Mesendoderm (in vitro differentiated cells): ENCODE results near the gene PXYLP1.

Source experiments
- DNase-seq: peaks from one replicate; pipeline ENCODE4 v3.0.0; 2013
- H2AK5ac ChIP-seq: 2 replicates; pipeline ENCODE4 v1.6.1; 2013; ENCODE audit warnings: low read length, inconsistent platforms
- H2BK120ac ChIP-seq: 2 replicates; pipeline ENCODE4 v1.6.1; 2013; ENCODE audit warnings: low read depth, mild to moderate bottlenecking, low read length, moderate library complexity, mixed read lengths
- H2BK15ac ChIP-seq: replicated peaks from 2 replicates; pipeline ENCODE4 v1.6.1; 2013; ENCODE audit warnings: low read depth, mild to moderate bottlenecking, moderate library complexity
- H2BK5ac ChIP-seq: 2 replicates; pipeline ENCODE4 v1.6.1; 2013; ENCODE audit warnings: low read length, inconsistent platforms
- H3K18ac ChIP-seq: 2 replicates; pipeline ENCODE4 v1.6.1; 2013; ENCODE audit warnings: mild to moderate bottlenecking, low read length, mixed read lengths
- H3K23ac ChIP-seq: one replicate; pipeline ENCODE4 v1.6.1; 2013; ENCODE audit warnings: low read length
- H3K27ac ChIP-seq: 2 replicates; pipeline ENCODE4 v1.5.1; 2013; ENCODE audit warnings: low read depth, mild to moderate bottlenecking, inconsistent platforms, low read length, moderate library complexity
- H3K27me3 ChIP-seq: 2 replicates; pipeline ENCODE4 v1.6.1; 2013; ENCODE audit warnings: low read length, control low read depth, mild to moderate bottlenecking, inconsistent platforms; ENCODE audit not compliant: insufficient read depth, poor library complexity
- H3K36me3 ChIP-seq: 2 replicates; pipeline ENCODE4 v1.6.1; 2013; ENCODE audit warnings: low read length, inconsistent platforms; ENCODE audit not compliant: control insufficient read depth, insufficient read depth
- H3K4ac ChIP-seq: one replicate; pipeline ENCODE4 v1.6.1; 2013; ENCODE audit warnings: low read depth, mild to moderate bottlenecking, low read length, moderate library complexity
- H3K4me1 ChIP-seq: 2 replicates; pipeline ENCODE4 v1.6.1; 2013; ENCODE audit warnings: low read depth, low read length, inconsistent platforms; ENCODE audit not compliant: control insufficient read depth
- H3K4me2 ChIP-seq: 2 replicates; pipeline ENCODE4 v1.6.1; 2013; ENCODE audit warnings: low read length
- H3K4me3 ChIP-seq: 2 replicates; pipeline ENCODE4 v1.5.1; 2013; ENCODE audit warnings: mild to moderate bottlenecking, low read length
- H3K56ac ChIP-seq: one replicate; pipeline ENCODE4 v1.6.1; 2013; ENCODE audit warnings: low read length
- H3K79me1 ChIP-seq: 2 replicates; pipeline ENCODE4 v1.6.1; 2013; ENCODE audit warnings: low read length, inconsistent platforms
- H3K79me2 ChIP-seq: 2 replicates; pipeline ENCODE4 v1.6.1; 2013; ENCODE audit warnings: mild to moderate bottlenecking, low read length; ENCODE audit not compliant: control insufficient read depth, insufficient read depth
- H3K9ac ChIP-seq: 2 replicates; pipeline ENCODE4 v1.6.1; 2013; ENCODE audit warnings: low read length, inconsistent platforms
- H4K5ac ChIP-seq: one replicate; pipeline ENCODE4 v1.6.1; 2013; ENCODE audit warnings: low read length
- H4K8ac ChIP-seq: one replicate; pipeline ENCODE4 v1.6.1; 2013; ENCODE audit warnings: low read depth, mild to moderate bottlenecking, control low read depth, low read length, moderate library complexity
- WGBS: extraction: QIAGEN DNeasy Blood & Tissue Kit; methylation state at CpG from one replicate; pipeline ENCODE4 v1.1.7; 2013; ENCODE audit warnings: low lambda C conversion rate, missing lambda C conversion rate; ENCODE audit not compliant: insufficient coverage; ENCODE audit errors: extremely low coverage; 5-methylcytosine and 5-hydroxymethylcytosine counted together

PXYLP1 gene

GRCh38 chr3:141275511-141275910, 43.9 kb downstream of the PXYLP1 start:
- H2AK5ac ChIP-seq: no peak overlapping the region
- WGBS: no CpG with 5 or more reads among the region's 2 CpGs
- no peak overlapping the region for H4K8ac ChIP-seq
- no peak for DNase-seq
- H2BK5ac ChIP-seq: no peak overlapping the region
- no peaks in the 10 kb centered on the region for H3K79me2 ChIP-seq
- no peak overlapping the region for H3K23ac ChIP-seq
- no peak overlapping the region for H2BK15ac ChIP-seq
- no peak overlapping the region for H3K4me3 ChIP-seq
- no peaks in the 10 kb centered on the region for H3K27me3 ChIP-seq
- no peak overlapping the region for H4K5ac ChIP-seq
- H3K36me3 ChIP-seq: no peaks in the 10 kb centered on the region
- no peak overlapping the region for H2BK120ac ChIP-seq
- H3K79me1 ChIP-seq: no peaks in the 10 kb centered on the region
- H3K4me2 ChIP-seq: no peak overlapping the region
- H3K27ac ChIP-seq: no peak overlapping the region
- H3K4me1 ChIP-seq: no peaks in the 10 kb centered on the region
- H3K4ac ChIP-seq: no peak overlapping the region
- no peak overlapping the region for H3K9ac ChIP-seq
- H3K18ac ChIP-seq: no peak overlapping the region
- H3K56ac ChIP-seq: no peak overlapping the region

- H2BK120ac ChIP-seq: no peak overlapping the region
- H3K56ac ChIP-seq: no peak overlapping the region
- H3K23ac ChIP-seq: no peak overlapping the region
- no peak overlapping the region for H3K4me3 ChIP-seq
- no peak overlapping the region for H3K4me2 ChIP-seq
- no peaks in the 10 kb centered on the region for H3K4me1 ChIP-seq
- H3K18ac ChIP-seq: no peak overlapping the region
- H3K79me1 ChIP-seq: no peaks in the 10 kb centered on the region
- no peaks in the 10 kb centered on the region for H3K36me3 ChIP-seq
- H4K8ac ChIP-seq: no peak overlapping the region
- H3K4ac ChIP-seq: no peak overlapping the region
- no peak overlapping the region for H2AK5ac ChIP-seq
- H3K79me2 ChIP-seq: no peaks in the 10 kb centered on the region
- no peak overlapping the region for H2BK15ac ChIP-seq
- H3K27me3 ChIP-seq: no peaks in the 10 kb centered on the region
- H4K5ac ChIP-seq: no peak overlapping the region
- no peak overlapping the region for H2BK5ac ChIP-seq
- DNase-seq: no peak
- no peak overlapping the region for H3K9ac ChIP-seq
- WGBS: no CpG with 5 or more reads among the region's 7 CpGs
- H3K27ac ChIP-seq: no peak overlapping the region
Observed at GRCh38 chr3:141275973-141276372, 44.3 kb downstream of the PXYLP1 start.

- H3K27me3 ChIP-seq: no peaks in the 10 kb centered on the region
- no peaks in the 10 kb centered on the region for H3K79me1 ChIP-seq
- H3K9ac ChIP-seq: no peak overlapping the region
- no peaks in the 10 kb centered on the region for H3K4me1 ChIP-seq
- no peaks in the 10 kb centered on the region for H3K36me3 ChIP-seq
- H3K56ac ChIP-seq: no peak overlapping the region
- H4K8ac ChIP-seq: no peak overlapping the region
- no CpG with 5 or more reads among the region's 9 CpGs for WGBS
- H2BK15ac ChIP-seq: no peak overlapping the region
- no peak overlapping the region for H3K4me2 ChIP-seq
- no peak overlapping the region for H2BK120ac ChIP-seq
- H2BK5ac ChIP-seq: no peak overlapping the region
- no peaks in the 10 kb centered on the region for H3K79me2 ChIP-seq
- H3K27ac ChIP-seq: no peak overlapping the region
- no peak overlapping the region for H4K5ac ChIP-seq
- no peak overlapping the region for H3K4ac ChIP-seq
- H3K18ac ChIP-seq: no peak overlapping the region
- H3K23ac ChIP-seq: no peak overlapping the region
- H2AK5ac ChIP-seq: no peak overlapping the region
- no peak for DNase-seq
- no peak overlapping the region for H3K4me3 ChIP-seq
Observed at GRCh38 chr3:141276398-141276797, 44.8 kb downstream of the PXYLP1 start.

- no peak overlapping the region for H4K8ac ChIP-seq
- no peak overlapping the region for H2BK15ac ChIP-seq
- no peak overlapping the region for H2BK120ac ChIP-seq
- no peaks in the 10 kb centered on the region for H3K27me3 ChIP-seq
- no peak overlapping the region for H3K23ac ChIP-seq
- no peak overlapping the region for H3K9ac ChIP-seq
- H4K5ac ChIP-seq: no peak overlapping the region
- no peak overlapping the region for H2BK5ac ChIP-seq
- no peak overlapping the region for H3K56ac ChIP-seq
- no peak for DNase-seq
- H3K79me1 ChIP-seq: no peaks in the 10 kb centered on the region
- H3K4me2 ChIP-seq: no peak overlapping the region
- no peaks in the 10 kb centered on the region for H3K36me3 ChIP-seq
- WGBS: no CpG with 5 or more reads among the region's 6 CpGs
- H3K18ac ChIP-seq: no peak overlapping the region
- no peak overlapping the region for H3K4ac ChIP-seq
- H3K27ac ChIP-seq: no peak overlapping the region
- no peaks in the 10 kb centered on the region for H3K79me2 ChIP-seq
- H3K4me1 ChIP-seq: no peaks in the 10 kb centered on the region
- no peak overlapping the region for H2AK5ac ChIP-seq
- no peak overlapping the region for H3K4me3 ChIP-seq
Observed at GRCh38 chr3:141277451-141277850, 45.8 kb downstream of the PXYLP1 start.

GRCh38 chr3:141278196-141279076, 46.8 kb downstream of the PXYLP1 start:
- Histone ChIP-seq H2BK120ac (no peak overlapping the region), H3K79me1 (no peaks in the 10 kb centered on the region), H3K4ac (no peak overlapping the region), H2AK5ac (no peak overlapping the region), H3K56ac (no peak overlapping the region), H3K9ac (no peak overlapping the region), H4K5ac (no peak overlapping the region), H4K8ac (no peak overlapping the region), H3K4me1 (no peaks in the 10 kb centered on the region), H3K27me3 (no peaks in the 10 kb centered on the region), H3K4me3 (no peak overlapping the region), H3K18ac (no peak overlapping the region), H3K27ac (no peak overlapping the region), H2BK5ac (no peak overlapping the region), H3K36me3 (no peaks in the 10 kb centered on the region), H2BK15ac (no peak overlapping the region), H3K79me2 (no peaks in the 10 kb centered on the region), H3K4me2 (no peak overlapping the region), H3K23ac (no peak overlapping the region)
- no peak for DNase-seq
- WGBS: no CpG with 5 or more reads among the region's 17 CpGs
